VCaP (cell line): ENCODE results near the gene ARID1B.

Experiments
- H3K27ac ChIP-seq: fragments of 450-650 bp; 2 replicates; pipeline ENCODE4 v1.5.1; 2017
- TF ChIP-seq, protein P1 (sequence below): fragments of 450-650 bp; conservative IDR thresholded peaks from 2 replicates; pipeline ENCODE4 v1.5.1; 2017; ENCODE audit warnings: mild to moderate bottlenecking, moderate library complexity

ARID1B gene

DNA sequence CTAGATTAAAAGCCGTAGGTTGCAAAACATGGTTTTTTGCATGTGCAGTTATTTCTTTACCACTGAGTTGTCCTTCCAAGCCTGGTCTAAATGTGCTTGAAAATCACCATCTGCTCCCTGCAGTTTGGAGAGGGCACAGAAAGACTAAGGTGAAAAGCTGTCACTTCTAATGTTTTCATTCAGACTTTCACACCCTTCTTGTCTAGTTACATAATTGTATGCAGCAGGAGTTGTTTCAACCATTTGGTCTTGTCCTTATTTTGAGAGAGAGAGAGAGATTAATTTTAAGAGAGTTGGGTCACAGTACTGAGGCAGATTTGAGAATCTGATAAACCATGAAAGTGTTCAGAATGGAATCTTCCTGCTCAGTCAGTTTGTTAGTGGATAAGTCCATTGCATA, 82.5 kb downstream of the ARID1B start:
- TF ChIP-seq, protein P1, sequence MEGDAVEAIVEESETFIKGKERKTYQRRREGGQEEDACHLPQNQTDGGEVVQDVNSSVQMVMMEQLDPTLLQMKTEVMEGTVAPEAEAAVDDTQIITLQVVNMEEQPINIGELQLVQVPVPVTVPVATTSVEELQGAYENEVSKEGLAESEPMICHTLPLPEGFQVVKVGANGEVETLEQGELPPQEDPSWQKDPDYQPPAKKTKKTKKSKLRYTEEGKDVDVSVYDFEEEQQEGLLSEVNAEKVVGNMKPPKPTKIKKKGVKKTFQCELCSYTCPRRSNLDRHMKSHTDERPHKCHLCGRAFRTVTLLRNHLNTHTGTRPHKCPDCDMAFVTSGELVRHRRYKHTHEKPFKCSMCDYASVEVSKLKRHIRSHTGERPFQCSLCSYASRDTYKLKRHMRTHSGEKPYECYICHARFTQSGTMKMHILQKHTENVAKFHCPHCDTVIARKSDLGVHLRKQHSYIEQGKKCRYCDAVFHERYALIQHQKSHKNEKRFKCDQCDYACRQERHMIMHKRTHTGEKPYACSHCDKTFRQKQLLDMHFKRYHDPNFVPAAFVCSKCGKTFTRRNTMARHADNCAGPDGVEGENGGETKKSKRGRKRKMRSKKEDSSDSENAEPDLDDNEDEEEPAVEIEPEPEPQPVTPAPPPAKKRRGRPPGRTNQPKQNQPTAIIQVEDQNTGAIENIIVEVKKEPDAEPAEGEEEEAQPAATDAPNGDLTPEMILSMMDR = no peak
- H3K27ac ChIP-seq = no peak overlapping the region

DNA sequence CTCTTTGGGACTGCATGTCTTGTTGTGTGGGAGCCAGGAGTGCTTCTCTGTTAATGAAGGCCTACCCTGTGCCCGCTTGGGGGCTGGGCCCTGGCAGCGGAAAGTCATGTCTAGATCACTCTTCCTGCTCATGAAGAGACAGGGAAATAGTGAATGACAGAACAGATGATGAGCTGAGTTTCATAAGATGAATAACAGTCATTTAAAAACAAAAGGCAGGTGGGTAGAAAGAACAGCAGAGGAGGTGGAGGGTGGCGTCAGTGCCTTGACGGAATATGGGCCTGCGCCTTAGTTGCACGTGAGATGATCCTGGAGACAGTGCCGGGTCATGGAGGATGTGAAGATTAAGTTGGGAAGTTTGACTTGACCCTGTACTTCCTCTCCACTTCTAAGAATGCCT, 85.5 kb downstream of the ARID1B start:
- TF ChIP-seq, protein P1 = no peak
- no peak overlapping the region for H3K27ac ChIP-seq

DNA sequence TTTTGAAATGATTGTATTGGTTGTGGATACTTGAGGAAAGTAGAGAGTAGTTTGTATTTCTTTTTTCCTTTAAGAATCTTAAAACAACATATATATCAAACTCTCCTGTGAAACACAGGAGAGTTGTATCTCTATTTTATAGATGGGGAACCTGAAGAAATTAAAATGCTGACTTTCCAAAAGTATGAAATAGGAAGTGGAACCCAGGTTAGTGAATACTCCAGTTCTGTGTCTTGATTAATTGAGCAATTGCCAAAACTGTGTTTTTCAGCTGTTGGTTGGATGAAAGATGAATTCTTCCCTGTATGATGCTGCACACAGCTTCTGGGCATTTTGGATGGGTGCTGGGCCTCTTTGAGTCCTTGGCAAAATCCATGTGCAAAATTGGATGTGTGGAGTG, 86.3 kb downstream of the ARID1B start:
- no peak overlapping the region for H3K27ac ChIP-seq

DNA sequence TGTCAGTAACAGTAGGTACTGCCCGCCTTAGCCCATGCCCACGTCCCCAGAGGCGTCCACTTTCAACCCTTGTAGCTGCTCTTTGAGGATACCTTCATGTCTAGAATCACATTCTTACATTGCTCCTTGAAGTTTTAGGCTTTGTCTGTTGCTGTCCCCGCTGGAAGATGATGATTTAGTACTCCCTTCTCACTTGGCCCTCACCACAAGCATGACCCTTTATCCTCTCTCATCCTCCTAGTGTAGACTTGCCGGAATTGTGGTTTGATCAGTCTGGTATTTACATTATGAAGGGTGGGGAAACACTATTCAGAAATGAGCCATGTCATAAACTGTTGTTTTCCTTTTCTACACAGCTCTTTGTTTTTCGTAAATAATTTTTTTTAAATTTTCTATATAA, 87.4 kb downstream of the ARID1B start:
- no peak overlapping the region for H3K27ac ChIP-seq
- TF ChIP-seq, protein P1 = no peak

More for the DNA sequence above, 86.3 kb downstream of the ARID1B start:
- TF ChIP-seq, protein P1 = no peak

DNA sequence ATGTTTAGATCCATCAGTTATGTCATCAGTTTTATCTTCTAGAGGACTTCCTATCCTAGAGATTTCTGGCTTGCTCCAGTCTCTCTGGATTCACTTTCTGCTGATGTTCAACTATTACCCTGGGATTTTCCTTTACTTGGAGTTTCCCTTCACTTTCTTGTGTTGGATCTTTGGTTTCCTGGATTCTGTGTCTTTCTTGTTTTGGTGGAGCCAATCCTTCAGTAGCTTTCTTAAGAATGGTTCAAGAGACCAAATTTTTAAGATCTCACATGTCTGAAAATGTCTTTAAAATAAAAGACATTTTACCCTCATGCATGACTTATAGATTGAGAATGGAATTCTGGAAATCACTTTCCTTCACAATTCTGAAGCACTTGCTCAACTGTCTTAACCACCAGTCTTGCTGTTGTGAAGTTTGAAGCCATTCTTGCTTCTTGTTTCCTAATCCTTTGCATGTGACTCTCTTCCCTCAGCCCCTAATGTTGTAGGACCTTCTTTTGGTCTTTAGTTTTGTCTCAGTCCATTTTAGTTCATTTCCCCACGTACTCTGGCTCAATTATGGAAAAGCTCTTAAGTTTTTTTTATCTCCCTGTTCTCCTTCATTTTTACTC, 87.9 kb downstream of the ARID1B start:
- TF ChIP-seq, protein P1 = no peak
- peak overlapping the region; percentile 56; the same call in 1 of the 2 replicates for H3K27ac ChIP-seq

DNA sequence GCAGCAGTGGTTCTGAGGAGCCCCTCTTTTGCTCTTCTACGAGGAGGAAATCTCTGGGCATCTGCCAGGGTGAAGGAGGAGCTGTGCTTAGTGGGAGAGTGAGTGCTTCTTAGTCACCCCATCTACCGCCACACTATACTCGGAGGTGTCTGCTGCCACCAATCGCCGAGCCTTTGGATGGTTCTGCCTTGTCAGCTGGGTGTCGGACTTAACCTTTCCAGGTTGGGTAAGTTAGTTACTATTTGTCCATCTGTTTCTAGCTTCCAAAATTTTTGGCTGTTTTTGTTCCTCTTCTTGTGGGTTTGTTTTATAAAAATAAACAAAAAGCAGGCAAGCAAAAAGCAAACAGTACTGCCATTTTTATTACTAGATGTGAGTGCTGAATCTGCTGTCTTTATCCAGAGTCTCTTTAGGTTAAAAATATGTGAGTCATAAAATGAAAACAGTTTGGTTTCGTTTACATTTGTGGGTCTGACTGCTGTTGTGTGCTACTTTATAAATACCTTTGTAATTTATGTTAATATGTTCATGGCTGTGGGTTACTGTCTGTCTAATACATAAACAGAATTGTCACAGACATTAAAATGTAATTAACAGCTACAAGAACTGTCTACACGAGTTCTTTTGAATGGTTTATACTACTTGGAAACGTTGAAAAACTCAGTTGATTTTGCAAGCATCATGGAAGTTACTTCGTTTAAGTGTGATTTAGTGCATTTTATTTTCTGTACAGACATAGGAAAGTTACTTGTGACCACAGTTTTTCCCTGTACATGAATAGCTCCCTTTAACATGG, 89.2 kb downstream of the ARID1B start:
- TF ChIP-seq, protein P1 = no peak
- peak overlapping the region; percentile 56 for H3K27ac ChIP-seq

DNA sequence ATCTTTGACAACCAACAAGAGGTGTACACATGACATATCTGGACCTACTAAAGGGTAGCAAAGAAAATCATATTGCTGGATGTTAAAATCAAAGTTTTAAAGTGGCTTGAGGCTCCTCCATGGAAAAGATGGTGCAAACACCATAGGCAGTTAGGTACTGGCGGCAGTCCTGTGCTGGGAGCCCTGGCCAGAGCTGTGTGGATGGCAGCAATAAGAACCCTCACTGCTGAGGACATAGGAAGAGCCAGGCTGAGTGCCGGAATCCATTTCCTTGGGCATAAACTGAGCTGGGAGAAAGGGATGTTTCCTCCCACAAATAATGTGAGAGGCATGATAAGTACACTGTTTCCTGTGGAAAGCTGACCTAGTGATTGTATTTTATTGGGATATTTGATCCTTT, 89.9 kb downstream of the ARID1B start:
- TF ChIP-seq, protein P1 = no peak
- H3K27ac ChIP-seq = peak overlapping the region; percentile 56
